ENCODE measurements around the gene SOAT1.

DNA sequence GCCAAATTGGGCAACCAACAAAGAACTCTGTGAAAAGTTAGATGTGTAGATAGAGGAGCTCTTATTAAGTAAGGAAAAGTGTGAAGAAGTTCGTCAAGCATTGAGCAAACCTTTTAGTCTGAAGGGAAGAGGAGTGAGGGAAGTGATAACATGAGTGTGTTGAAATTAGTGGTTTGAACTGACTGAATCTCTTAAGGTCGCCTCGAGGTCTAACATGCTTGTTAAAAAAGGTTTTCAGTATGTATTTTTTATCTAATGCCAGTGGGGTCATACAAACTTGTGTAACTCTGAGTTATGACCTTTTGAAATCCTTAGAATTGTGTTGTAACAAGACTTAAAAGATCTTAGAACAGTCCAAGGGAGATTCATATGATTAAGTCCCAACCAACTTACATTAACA is 34.1 kb downstream of the SOAT1 start:
- TF ChIP-seq, protein P1, sequence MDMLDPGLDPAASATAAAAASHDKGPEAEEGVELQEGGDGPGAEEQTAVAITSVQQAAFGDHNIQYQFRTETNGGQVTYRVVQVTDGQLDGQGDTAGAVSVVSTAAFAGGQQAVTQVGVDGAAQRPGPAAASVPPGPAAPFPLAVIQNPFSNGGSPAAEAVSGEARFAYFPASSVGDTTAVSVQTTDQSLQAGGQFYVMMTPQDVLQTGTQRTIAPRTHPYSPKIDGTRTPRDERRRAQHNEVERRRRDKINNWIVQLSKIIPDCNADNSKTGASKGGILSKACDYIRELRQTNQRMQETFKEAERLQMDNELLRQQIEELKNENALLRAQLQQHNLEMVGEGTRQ (IDR thresholded peaks at IDR 0.05; ENCODE audit: borderline replicate concordance, low read depth, low read length) = no peak
- TF ChIP-seq FOXM1 (IDR thresholded peaks at IDR 0.05; ENCODE audit: low read depth, low read length) = no peak
